Measurements from ENCODE around the gene CTNNA1. TPM values are rescaled to one million over a fixed set of nuclear protein-coding genes. Genes with fewer than 3 reads are reported as not detected.

Gene CTNNA1
- total and polyA plus RNA-seq, 2 donors (not counting 3 experiments of a cell fraction or from before 2014, with no cell fraction given): 156 to 394 TPM

GRCh38 chr5:138807182-138807581 is 54.0 kb downstream of the CTNNA1 start:
- no peak overlapping the region for H3K4me2 ChIP-seq (ENCODE audit: insufficient read depth, low read length)
- TSS peak; percentile 6 for BruUV-seq (replicated peaks)
- no peak overlapping the region for H3K27ac ChIP-seq (ENCODE audit: insufficient read depth, low read depth, low read length)
- FAIRE-seq: no peak
- no peaks in the 10 kb centered on the region for H3K9me3 ChIP-seq (replicated peaks; ENCODE audit: control insufficient read depth, insufficient read depth, low read length)
- no peaks in the 10 kb centered on the region for H3K9me1 ChIP-seq (replicated peaks; ENCODE audit: control insufficient read depth, extremely low read depth, insufficient read depth, low read length)
- POLR2A ChIA-PET: no interaction called here
- peaks cover 0 to 3% of the 10 kb centered on the region in 2 experiments for H3K36me3 ChIP-seq (ENCODE audit: control insufficient read depth in 2 of 2, extremely low read depth in 1 of 2, insufficient read depth in 2 of 2, low read length in 2 of 2)
- CTCF ChIA-PET: interaction anchor here (0.7 to 2.7 kb wide), 2 partner anchors 17 to 38 kb away, joined by 3 to 10 read pairs; no protein-coding TSS in a partner anchor
- no peak overlapping the region for H3K9ac ChIP-seq (replicated peaks; ENCODE audit: extremely low read depth, insufficient read depth, low read length)
- no peak overlapping the region for H2AFZ ChIP-seq (ENCODE audit: low read depth, low read length)
- DNase-seq (ENCODE audit: low read depth, low spot score): no peak
- H3K4me1 ChIP-seq (ENCODE audit: control insufficient read depth, extremely low read depth, insufficient read depth, low read length): no peaks in the 10 kb centered on the region
- H3K4me3 ChIP-seq (replicated peaks in 1 of 3; ENCODE audit: insufficient read depth in 1 of 3, low read depth in 1 of 3, low read length in 3 of 3): no peak overlapping the region
- H3K27me3 ChIP-seq (ENCODE audit: control insufficient read depth in 2 of 2, insufficient read depth in 2 of 2, low read length in 2 of 2): no peaks in the 10 kb centered on the region
- H3K79me2 ChIP-seq (ENCODE audit: control insufficient read depth, insufficient read depth, low read length): peaks cover 67% of the 10 kb centered on the region
- intact Hi-C loops (cut with micrococcal nuclease): no loop called here
- dilution Hi-C loops (cut with MboI; ENCODE audit: extremely low pct_ligation_motif_present, low sequenced_read_pairs): no loop called here
- TF ChIP-seq MAX (IDR thresholded peaks at IDR 0.05; ENCODE audit: insufficient read depth, insufficient read length) (no peak), POLR2A (IDR thresholded peaks at IDR 0.05; ENCODE audit: low read depth, low read length) (no peak), GATA2 (IDR thresholded peaks at IDR 0.05; ENCODE audit: insufficient read depth, insufficient read length, low read depth, low read length) (no peak), POLR2AphosphoS5 (IDR thresholded peaks at IDR 0.05; ENCODE audit: insufficient read depth, low read depth, low read length) (no peak), MYC (IDR thresholded peaks at IDR 0.05; ENCODE audit: low read depth, low read length) (no peak), CTCF (IDR thresholded peaks at IDR 0.05; ENCODE audit: extremely low read depth in 1 of 2, insufficient read depth in 1 of 2, low read depth in 1 of 2, low read length in 2 of 2) (no peak), JUN (IDR thresholded peaks at IDR 0.05; ENCODE audit: borderline replicate concordance, insufficient read depth, insufficient read length, low read depth) (no peak)
- peaks cover 7% of the 10 kb centered on the region for H4K20me1 ChIP-seq (replicated peaks; ENCODE audit: control insufficient read depth, extremely low read depth, insufficient read depth, low read length)

Data from endothelial cell of umbilical vein (primary cell).